ENCODE measurements around the gene SCN1A.
"Not testable (repeated sequence)": the region's sequence is repeated elsewhere in the genome, so short reads cannot be mapped to it uniquely, and the experiment has no call there.

The SCN1A gene

GRCh38 chr2:166127217-166128155, at the start of gene SCN1A:
SCN1A (minus strand) TSS chr2:166128020; CDS start chr2:166073621, 54,399 bp downstream.
- DNase-seq: no peak

GRCh38 chr2:166173263-166173662, 45.4 kb upstream of the SCN1A start:
- no peak for DNase-seq

GRCh38 chr2:166171216-166171615, 43.4 kb upstream of the SCN1A start:
- DNase-seq: no peak

DNA sequence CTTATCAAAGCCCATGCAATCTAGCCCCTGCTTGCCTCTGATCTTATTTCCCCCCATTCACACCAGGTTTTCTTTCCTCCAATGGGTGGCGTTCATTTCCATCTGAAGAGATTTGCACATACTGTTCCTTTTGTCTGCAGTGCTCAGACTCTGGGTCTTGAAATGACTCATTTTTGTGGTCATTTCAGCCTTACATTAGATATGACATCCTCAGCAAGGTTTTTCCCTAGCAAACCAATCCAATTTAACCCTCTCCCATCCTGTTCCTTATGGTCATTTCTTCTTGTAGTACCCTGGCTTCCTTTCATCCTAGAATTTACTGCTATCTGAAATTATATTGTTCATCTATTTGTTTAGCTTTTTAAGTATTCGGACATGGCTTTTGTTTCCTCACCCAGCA, 42.5 kb upstream of the SCN1A start:
- DNase-seq: no peak

GRCh38 chr2:166167449-166167848, 39.6 kb upstream of the SCN1A start:
- DNase-seq: no peak

GRCh38 chr2:166163775-166164174, 36.0 kb upstream of the SCN1A start:
- no peak for DNase-seq

DNA sequence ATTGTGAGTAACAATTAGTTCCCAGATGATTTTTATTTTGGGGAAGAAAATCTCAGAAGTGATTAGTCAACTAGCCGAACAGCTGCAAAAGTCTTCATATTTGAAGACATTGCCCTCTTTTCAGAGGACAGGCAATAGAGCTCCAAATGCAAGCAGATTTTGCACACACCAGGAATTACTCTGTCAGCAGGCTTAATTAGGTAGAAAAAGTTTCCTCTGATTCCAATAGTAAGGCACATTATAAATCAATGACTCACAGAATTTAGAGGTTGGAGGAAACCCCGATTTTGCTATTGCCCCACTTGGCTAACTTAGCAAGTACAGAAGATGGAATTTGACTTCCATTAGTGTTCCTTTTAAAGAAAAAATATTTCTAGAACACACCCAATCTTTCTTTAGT, 30.7 kb upstream of the SCN1A start:
- DNase-seq: no peak

- no peak for DNase-seq
Observed at GRCh38 chr2:166157578-166157977, 29.8 kb upstream of the SCN1A start.

- DNase-seq: no peak
Observed at GRCh38 chr2:166156985-166157490, 29.2 kb upstream of the SCN1A start.

DNA sequence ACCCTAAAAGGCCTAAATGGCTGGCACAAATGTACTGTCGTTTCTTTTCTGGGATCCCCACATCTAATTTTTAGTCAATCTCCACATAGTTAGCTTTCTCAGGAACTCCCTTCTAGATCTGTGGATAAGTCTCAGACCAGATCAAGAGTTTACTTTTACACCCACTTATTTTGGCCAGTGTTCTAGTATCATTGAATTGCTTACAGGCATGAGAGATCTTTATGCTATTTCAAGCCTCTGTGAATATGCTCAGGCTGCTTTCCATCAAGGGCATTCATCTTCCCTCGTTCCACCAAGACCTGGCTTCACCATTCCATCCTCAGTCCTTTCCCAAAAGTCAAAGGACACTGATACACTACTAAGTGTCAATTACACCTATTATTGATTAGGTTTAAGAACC, 27.8 kb upstream of the SCN1A start:
- no peak for DNase-seq

DNA sequence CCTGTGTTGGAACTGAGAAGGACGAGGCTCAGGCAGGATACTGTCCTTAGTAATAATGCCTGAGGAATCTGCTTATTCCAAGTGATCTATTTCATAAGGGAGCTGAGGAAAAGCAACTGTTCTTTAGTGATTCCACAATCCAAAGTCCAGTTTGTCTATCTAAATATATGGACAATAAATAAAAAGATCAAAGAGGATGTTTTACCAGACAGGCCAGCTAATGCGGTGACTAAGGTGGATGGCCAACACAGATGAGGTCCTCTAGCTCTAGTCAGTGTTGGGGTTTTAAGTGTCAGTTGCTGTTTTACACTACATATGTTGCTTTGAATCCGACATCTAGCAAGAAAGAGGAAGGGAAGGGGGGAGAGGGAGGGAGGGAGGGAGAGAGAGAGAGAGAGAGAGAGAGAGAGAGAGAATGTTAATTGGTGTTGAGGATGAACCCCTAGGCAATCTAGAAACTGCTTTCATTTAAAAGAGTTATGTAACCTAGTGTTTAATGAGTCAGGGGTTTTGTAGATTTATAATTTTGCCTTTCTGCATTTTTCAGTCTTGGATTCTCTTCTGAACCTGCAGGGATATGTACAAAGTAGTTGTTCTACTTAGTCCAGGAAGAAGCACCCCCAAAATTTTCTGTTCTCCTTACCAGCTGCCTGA, 27.0 kb upstream of the SCN1A start:
- no peak for DNase-seq

GRCh38 chr2:166152064-166152463, 24.2 kb upstream of the SCN1A start:
- DNase-seq: no peak

DNA sequence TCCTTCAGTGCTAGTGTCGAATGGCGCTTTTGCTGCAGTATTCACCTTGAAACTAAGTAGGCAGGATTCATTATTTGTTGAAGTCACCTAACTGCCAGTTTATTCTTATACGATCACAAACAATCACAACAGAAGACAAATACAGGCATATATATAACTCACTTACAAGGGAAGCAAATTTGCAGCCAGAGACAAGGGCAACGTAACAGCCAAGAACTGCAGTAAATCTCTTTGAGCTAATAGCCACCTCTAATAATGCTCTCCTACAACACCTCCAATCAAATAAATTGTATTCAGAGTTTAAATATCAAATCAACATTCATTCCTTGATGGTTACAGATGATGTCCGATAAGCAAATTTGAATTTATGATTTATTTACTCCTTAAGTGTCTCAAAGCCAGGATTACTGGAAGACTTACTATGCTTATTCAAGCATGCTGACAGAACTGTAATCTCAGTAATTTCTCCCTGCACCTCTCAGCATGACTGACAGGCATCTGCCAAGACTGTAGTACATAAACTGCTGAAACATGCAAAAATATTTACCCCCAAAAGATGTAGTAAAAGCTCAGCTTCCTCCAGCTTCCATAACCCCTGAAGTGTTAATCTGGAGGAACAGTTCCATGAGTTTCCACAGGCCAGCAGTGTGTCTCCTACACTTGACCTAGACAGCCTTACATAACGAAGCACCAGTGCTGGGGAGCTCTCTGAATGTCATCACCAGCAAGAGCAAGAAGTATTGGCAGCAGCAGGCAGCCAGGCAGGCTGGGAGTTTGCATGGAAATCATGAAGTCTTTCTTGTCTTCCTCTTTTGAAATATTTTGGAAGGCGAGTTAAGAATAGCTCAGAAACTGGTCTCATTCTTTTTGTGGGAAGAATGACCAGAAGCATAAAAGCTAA, 20.9 kb upstream of the SCN1A start:
- no peak for DNase-seq

- no peak for DNase-seq
Observed at GRCh38 chr2:166147883-166148282, 20.1 kb upstream of the SCN1A start.

DNA sequence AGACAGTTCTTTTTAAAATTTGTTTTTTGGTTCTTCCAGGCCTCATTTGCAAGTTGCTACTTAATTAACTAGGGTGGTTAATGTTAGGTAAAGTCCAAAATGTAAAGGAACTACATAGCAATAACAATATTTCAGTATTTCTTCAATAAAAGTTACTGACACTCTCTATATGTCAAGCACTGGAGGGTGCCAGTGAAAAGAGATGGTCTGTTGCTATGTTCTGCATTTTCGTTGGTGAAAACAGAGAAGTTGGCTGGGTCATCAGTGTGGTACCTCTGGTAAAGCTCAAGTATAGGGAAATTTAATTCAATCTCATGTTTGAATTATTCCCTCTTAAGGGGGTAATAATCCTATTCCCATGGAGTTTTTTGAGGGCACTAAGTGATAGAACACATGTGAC, 16.3 kb upstream of the SCN1A start:
- no peak for DNase-seq

DNA sequence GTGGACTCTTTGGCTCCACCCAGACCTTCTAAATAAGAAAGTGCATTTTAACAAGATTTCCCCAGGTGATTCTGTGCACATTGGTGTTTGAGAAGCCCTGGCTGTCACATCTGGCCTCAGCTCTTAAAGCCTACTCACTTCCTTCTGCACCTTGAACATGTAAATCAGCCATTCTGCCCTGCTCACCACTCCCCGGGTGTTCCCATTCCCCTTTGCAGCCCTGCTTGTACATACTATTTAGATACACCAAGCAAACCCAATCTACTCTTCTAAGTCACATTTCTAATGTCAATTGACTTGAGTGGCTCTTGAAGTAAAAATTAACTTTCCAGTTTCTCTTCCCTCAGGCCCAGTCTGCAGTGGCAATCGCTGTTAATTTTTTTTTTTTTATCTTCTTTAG, 13.1 kb upstream of the SCN1A start:
- DNase-seq: no peak

- no peak for DNase-seq
Observed at GRCh38 chr2:166140475-166140874, 12.7 kb upstream of the SCN1A start.

GRCh38 chr2:166139479-166139878, 11.7 kb upstream of the SCN1A start:
- not testable (repeated sequence) for DNase-seq

GRCh38 chr2:166138667-166139066, 10.8 kb upstream of the SCN1A start:
- DNase-seq: no peak

DNA sequence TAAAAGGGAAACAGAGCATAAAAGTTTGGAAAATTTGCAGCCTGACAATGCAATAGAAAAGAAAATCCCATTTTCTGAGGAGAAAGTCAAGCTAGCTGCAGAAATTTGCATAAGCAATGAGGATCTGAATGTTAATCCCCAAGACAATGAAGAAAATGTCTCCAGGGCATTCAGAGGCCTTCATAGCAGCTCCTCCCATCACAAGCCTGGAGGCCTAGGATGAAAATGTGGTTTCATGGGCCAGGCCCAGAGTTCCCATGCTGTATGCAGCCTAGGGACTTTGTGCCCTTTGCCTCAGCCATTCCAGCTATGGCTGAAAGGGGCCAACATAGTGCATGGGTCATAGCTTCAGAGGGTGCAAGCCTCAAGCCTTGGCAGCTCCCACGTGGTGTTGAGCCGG, 10.3 kb upstream of the SCN1A start:
- no peak for DNase-seq

- no peak for DNase-seq
Observed at GRCh38 chr2:166137331-166137730, 9.5 kb upstream of the SCN1A start.

DNA sequence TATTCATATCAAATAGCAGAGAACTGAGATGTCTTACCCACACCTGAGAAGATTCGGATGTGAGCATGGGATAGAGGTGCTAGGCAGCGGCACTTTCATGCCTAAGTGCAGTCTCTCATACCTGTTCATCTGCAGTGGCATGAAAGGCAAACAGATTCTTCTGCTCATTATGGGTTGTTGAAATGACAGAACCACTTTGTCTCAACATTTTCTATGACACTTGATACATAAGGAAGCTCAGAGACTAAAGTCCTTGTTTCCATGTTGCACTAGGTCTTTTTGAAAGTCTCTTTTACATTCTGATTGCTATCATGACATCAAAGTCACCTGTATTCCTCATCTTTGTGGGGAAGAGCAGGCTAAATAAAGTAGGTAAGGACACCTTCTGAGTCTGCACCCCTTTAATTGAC, 8.0 kb upstream of the SCN1A start:
- no peak for DNase-seq
